Mesenchymal stem cell (in vitro differentiated cells and primary cell): Measurements from ENCODE around the gene OTOP2.

ENCODE experiments used
- DNase-seq: peaks from one replicate; pipeline ENCODE4 v3.0.0-alpha.2; 2013
- H2AFZ ChIP-seq: one replicate; pipeline ENCODE4 v1.6.1; 2013; ENCODE audit warnings: low read depth, mild to moderate bottlenecking, control low read depth, inconsistent platforms, low read length, moderate library complexity
- H2AK5ac ChIP-seq: 2 replicates; pipeline ENCODE4 v1.6.1; 2013; ENCODE audit warnings: low read length, moderate library complexity, mild to moderate bottlenecking, inconsistent platforms; ENCODE audit not compliant: severe bottlenecking
- H2BK120ac ChIP-seq: one replicate; pipeline ENCODE4 v1.6.1; 2013; ENCODE audit warnings: low read depth, mild to moderate bottlenecking, inconsistent platforms, low read length, moderate library complexity
- H2BK12ac ChIP-seq, 2 experiments: one replicate each; pipeline ENCODE4 v1.6.1; 2013; ENCODE audit warnings: inconsistent platforms in 2 of 2, low read length in 2 of 2, mild to moderate bottlenecking in 2 of 2, moderate library complexity in 2 of 2, control low read depth in 1 of 2
- H2BK15ac ChIP-seq: one replicate; pipeline ENCODE4 v1.6.1; 2013; ENCODE audit warnings: mild to moderate bottlenecking, low read depth, inconsistent platforms; ENCODE audit not compliant: poor library complexity, severe bottlenecking
- H2BK5ac ChIP-seq: 2 replicates; pipeline ENCODE4 v1.6.1; 2013; ENCODE audit warnings: low read depth, mild to moderate bottlenecking, low read length, control low read depth, inconsistent platforms; ENCODE audit not compliant: poor library complexity, severe bottlenecking
- H3K14ac ChIP-seq, 2 experiments: one replicate each; pipeline ENCODE4 v1.6.1; 2013; ENCODE audit warnings: inconsistent platforms in 2 of 2, low read length in 2 of 2, control low read depth in 1 of 2, mild to moderate bottlenecking in 1 of 2, moderate library complexity in 1 of 2
- H3K18ac ChIP-seq, 2 experiments: one replicate each; pipeline ENCODE4 v1.6.1; 2013; ENCODE audit warnings: inconsistent platforms in 2 of 2, low read length in 2 of 2, control low read depth in 1 of 2, low read depth in 1 of 2, mild to moderate bottlenecking in 1 of 2
- H3K23ac ChIP-seq, 2 experiments: one replicate each; pipeline ENCODE4 v1.6.1; 2013; ENCODE audit warnings: inconsistent platforms in 2 of 2, low read length in 2 of 2, mild to moderate bottlenecking in 2 of 2, moderate library complexity in 2 of 2, control low read depth in 1 of 2
- H3K27ac ChIP-seq: 2 replicates; pipeline ENCODE4 v1.5.1; 2013; ENCODE audit warnings: mild to moderate bottlenecking, moderate library complexity, low read length, control low read depth, inconsistent platforms; ENCODE audit not compliant: poor library complexity, severe bottlenecking
- H3K27me3 ChIP-seq, 2 experiments: 2 replicates each; pipeline versions ENCODE4 v1.6.1 to v1.7.0; 2013; ENCODE audit warnings: low read length in 2 of 2, mild to moderate bottlenecking in 2 of 2, moderate library complexity in 2 of 2, control low read depth in 1 of 2, inconsistent platforms in 1 of 2; ENCODE audit not compliant: control insufficient read depth in 1 of 2, insufficient read depth in 1 of 2
- H3K36me3 ChIP-seq, 2 experiments: 2 replicates each; pipeline versions ENCODE4 v1.6.1 to v1.7.0; 2013; ENCODE audit warnings: low read length in 2 of 2, control low read depth in 1 of 2, inconsistent platforms in 1 of 2, low read depth in 1 of 2, mild to moderate bottlenecking in 1 of 2; ENCODE audit not compliant: insufficient read depth in 2 of 2, control insufficient read depth in 1 of 2
- H3K4ac ChIP-seq, 2 experiments: one replicate each; pipeline ENCODE4 v1.6.1; 2013; ENCODE audit warnings: inconsistent platforms in 2 of 2, low read length in 2 of 2, mild to moderate bottlenecking in 2 of 2, moderate library complexity in 2 of 2, control low read depth in 1 of 2, low read depth in 1 of 2
- H3K4me1 ChIP-seq: 2 replicates; pipeline ENCODE4 v1.6.1; 2013; ENCODE audit warnings: low read depth, low read length, control low read depth; ENCODE audit not compliant: control insufficient read depth, insufficient read depth
- H3K4me2 ChIP-seq: 2 replicates; pipeline ENCODE4 v1.6.1; 2013; ENCODE audit warnings: low read length, mild to moderate bottlenecking, inconsistent platforms; ENCODE audit not compliant: poor library complexity, severe bottlenecking
- H3K4me3 ChIP-seq, 2 experiments: 2 replicates each; pipeline versions ENCODE4 v1.5.1 to v1.7.0; 2013; ENCODE audit warnings: low read length in 2 of 2, mild to moderate bottlenecking in 2 of 2, control low read depth in 1 of 2, low read depth in 1 of 2; ENCODE audit not compliant: insufficient read depth in 1 of 2
- H3K79me1 ChIP-seq: replicated peaks from 2 replicates; pipeline ENCODE4 v1.6.1; 2013; ENCODE audit warnings: mild to moderate bottlenecking, control low read depth, low read length, inconsistent platforms; ENCODE audit not compliant: poor library complexity, severe bottlenecking
- H3K9ac ChIP-seq: 2 replicates; pipeline ENCODE4 v1.7.0; 2013; ENCODE audit warnings: mild to moderate bottlenecking, low read length, moderate library complexity
- H3K9me3 ChIP-seq: 2 replicates; pipeline ENCODE4 v1.7.0; 2013; ENCODE audit warnings: mild to moderate bottlenecking, low read length; ENCODE audit not compliant: control insufficient read depth
- H4K8ac ChIP-seq: one replicate; pipeline ENCODE4 v1.6.1; 2013; ENCODE audit warnings: inconsistent platforms, mild to moderate bottlenecking, low read length, moderate library complexity
- H4K91ac ChIP-seq: one replicate; pipeline ENCODE4 v1.6.1; 2013; ENCODE audit warnings: mild to moderate bottlenecking, low read length, inconsistent platforms
- WGBS: methylation state at CpG from one replicate; pipeline ENCODE4 v1.1.7; 2013; ENCODE audit warnings: mixed read lengths; 5-methylcytosine and 5-hydroxymethylcytosine counted together

OTOP2 gene

GRCh38 chr17:74979408-74980146 is 55.5 kb downstream of the OTOP2 start:
- H4K8ac ChIP-seq, result no peak overlapping the region
- peaks cover 3% of the 10 kb centered on the region for H3K79me1 ChIP-seq
- peaks cover 9 to 22% of the 10 kb centered on the region in 2 experiments for H3K27me3 ChIP-seq
- H3K23ac ChIP-seq, result no peak overlapping the region
- no peak overlapping the region for H2AK5ac ChIP-seq
- no peak overlapping the region for H2BK15ac ChIP-seq
- no peaks in the 10 kb centered on the region for H3K36me3 ChIP-seq
- no peak for DNase-seq
- no peak overlapping the region for H3K4me3 ChIP-seq
- WGBS, result 86% methylated on average over 17 of the region's 17 CpGs
- H3K4ac ChIP-seq, result no peak overlapping the region
- H3K4me1 ChIP-seq, result peaks cover 11% of the 10 kb centered on the region
- H2BK120ac ChIP-seq, result no peak overlapping the region
- H2BK12ac ChIP-seq, result no peak overlapping the region
- H3K27ac ChIP-seq, result no peak overlapping the region
- H4K91ac ChIP-seq, result no peak overlapping the region
- no peak overlapping the region for H2AFZ ChIP-seq
- H3K14ac ChIP-seq, result no peak overlapping the region
- H3K4me2 ChIP-seq, result no peak overlapping the region
- no peak overlapping the region for H3K18ac ChIP-seq
- no peak overlapping the region for H3K9ac ChIP-seq
- no peak overlapping the region for H2BK5ac ChIP-seq
- no peaks in the 10 kb centered on the region for H3K9me3 ChIP-seq

- DNase-seq, result no peak
- Histone ChIP-seq H2BK5ac (no peak overlapping the region), H3K23ac (peak overlapping the region in 1 of 2 experiments; percentile 32), H2AFZ (peak overlapping the region; percentile 99), H2BK120ac (no peak overlapping the region), H4K91ac (peak overlapping the region; percentile 59), H2BK15ac (no peak overlapping the region), H3K4ac (peak overlapping the region; percentile 19 to 93), H3K14ac (peak overlapping the region in 1 of 2 experiments; percentile 97), H3K36me3 (no peaks in the 10 kb centered on the region), H3K18ac (peak overlapping the region; percentile 65 to 96), H2AK5ac (peak overlapping the region; percentile 60), H3K4me1 (peaks cover 11% of the 10 kb centered on the region), H4K8ac (peak overlapping the region; percentile 83), H3K9ac (peak overlapping the region; percentile 88), H3K27me3 (peaks cover 7 to 9% of the 10 kb centered on the region in 2 experiments), H2BK12ac (peak overlapping the region; percentile 18 to 54), H3K4me2 (peak overlapping the region; percentile 85), H3K4me3 (peak overlapping the region; percentile 73 to 89), H3K79me1 (peaks cover 8% of the 10 kb centered on the region), H3K27ac (peak overlapping the region; percentile 28), H3K9me3 (no peaks in the 10 kb centered on the region)
- 85% methylated on average over 14 of the region's 16 CpGs for WGBS
Observed at GRCh38 chr17:74981318-74981978, 57.4 kb downstream of the OTOP2 start.

- Histone ChIP-seq H4K91ac (peak overlapping the region; percentile 70), H2AK5ac (peak overlapping the region; percentile 60), H3K18ac (peak overlapping the region; percentile 65 to 96), H3K4me1 (peaks cover 14% of the 10 kb centered on the region), H2BK5ac (no peak overlapping the region), H2AFZ (peak overlapping the region; percentile 99), H2BK15ac (peak overlapping the region; percentile 99), H3K4me3 (peak overlapping the region; percentile 73 to 89), H3K23ac (no peak overlapping the region), H2BK120ac (no peak overlapping the region), H3K14ac (peak overlapping the region in 1 of 2 experiments; percentile 97), H2BK12ac (peak overlapping the region in 1 of 2 experiments; percentile 79), H3K4ac (peak overlapping the region; percentile 67 to 93), H3K27ac (peak overlapping the region; percentile 28), H3K9ac (peak overlapping the region; percentile 88), H3K4me2 (peak overlapping the region; percentile 85), H3K79me1 (peaks cover 8% of the 10 kb centered on the region), H3K36me3 (no peaks in the 10 kb centered on the region), H3K9me3 (no peaks in the 10 kb centered on the region), H4K8ac (peak overlapping the region; percentile 83), H3K27me3 (peaks cover 7 to 9% of the 10 kb centered on the region in 2 experiments)
- WGBS, result under 1% methylated on average over 57 of the region's 61 CpGs
- DNase-seq, result peak; percentile 78
Observed at GRCh38 chr17:74981979-74982662, 58.0 kb downstream of the OTOP2 start.
